GM12878 (cell line): ENCODE data around the gene LRP1. TPM values are rescaled to one million over a fixed set of nuclear protein-coding genes. Genes with fewer than 3 reads are reported as not detected.

Source experiments
- ATAC-seq: fragments of 200-7000 bp; cut with Tn5 transposase; 3 replicates; pipeline ENCODE4 v1.9.1; 2020; ENCODE audit warnings: mild to moderate bottlenecking, moderate library complexity
- BruUV-seq: library from RNA; stranded (reverse); fragments of 400-500 nt; replicated peaks from 2 replicates; lab custom pipeline; 2021; lab: Mats Ljungman, UMichigan
- CTCF ChIA-PET: fragments of 300-600 bp; sonication (Branson Sonifier 250); formaldehyde crosslinking; extraction: SDS; loops from one replicate; lab custom pipeline; 2021; ENCODE audit warnings: inconsistent platforms; lab: Yijun Ruan, JAX
- POLR2A ChIA-PET: fragments of 350-600 bp; formaldehyde crosslinking; extraction: SDS; loops from one replicate; lab custom pipeline; 2021; ENCODE audit warnings: inconsistent platforms; lab: Charles Lee
- RAD21 ChIA-PET: fragments of 300-600 bp; sonication (Branson Sonifier 250); formaldehyde crosslinking; loops from one replicate; lab custom pipeline; 2023; ENCODE audit warnings: antibody characterized with exemption; ENCODE audit not compliant: unreplicated experiment; lab: Charles Lee
- SMC1A ChIA-PET: fragments of 300-600 bp; sonication (Branson Sonifier 250); formaldehyde crosslinking; loops from one replicate; lab custom pipeline; 2023; ENCODE audit not compliant: unreplicated experiment, uncharacterized antibody; lab: Charles Lee
- DNase-seq: peaks from one replicate; pipeline ENCODE4 v3.0.0-alpha.2; 2011; ENCODE audit warnings: low read depth, low spot score
- FAIRE-seq: peaks from 3 replicates; lab custom pipeline; 2011; peaks lifted over from hg19 to GRCh38; lab: Jason Lieb, UNC
- H2AFZ ChIP-seq: 2 replicates; pipeline ENCODE4 v1.6.0; 2011; ENCODE audit warnings: low read depth, low read length, control low read depth; ENCODE audit not compliant: control insufficient read depth
- H3K27ac ChIP-seq: 2 replicates; pipeline ENCODE4 v1.5.1; 2011; ENCODE audit warnings: control low read depth; ENCODE audit not compliant: control insufficient read depth, insufficient read depth
- H3K27me3 ChIP-seq, 2 experiments: replicated peaks in 1 of 2; 2 replicates each; pipeline versions ENCODE4 v1.6.0 to v1.6.1; 2011; ENCODE audit warnings: low read length in 1 of 2; ENCODE audit not compliant: control insufficient read depth in 2 of 2, insufficient read depth in 2 of 2
- H3K36me3 ChIP-seq, 2 experiments: 2 replicates each; pipeline ENCODE4 v1.5.1; 2011; ENCODE audit warnings: low read length in 1 of 2; ENCODE audit not compliant: control insufficient read depth in 2 of 2, insufficient read depth in 2 of 2
- H3K4me1 ChIP-seq: 2 replicates; pipeline ENCODE4 v1.6.1; 2011; ENCODE audit warnings: mild to moderate bottlenecking, low read length, moderate library complexity, mixed read lengths; ENCODE audit not compliant: control insufficient read depth, insufficient read depth
- H3K4me2 ChIP-seq: 2 replicates; pipeline ENCODE4 v1.6.0; 2011; ENCODE audit warnings: control low read depth; ENCODE audit not compliant: control insufficient read depth, insufficient read depth
- H3K4me3 ChIP-seq: fragments of 200-600 bp; sonication (generic); 2 replicates; pipeline ENCODE4 v1.5.1; 2016
- H3K79me2 ChIP-seq: 2 replicates; pipeline ENCODE4 v1.6.0; 2011; ENCODE audit warnings: low read length; ENCODE audit not compliant: control insufficient read depth, insufficient read depth
- H3K9ac ChIP-seq: 2 replicates; pipeline ENCODE4 v1.8.0; 2011; ENCODE audit warnings: low read length, control low read depth, mixed read lengths; ENCODE audit not compliant: control insufficient read depth, insufficient read depth
- H3K9me3 ChIP-seq: replicated peaks from 3 replicates; pipeline ENCODE4 v1.5.1; 2011; ENCODE audit warnings: mild to moderate bottlenecking, low read length; ENCODE audit not compliant: control insufficient read depth, insufficient read depth
- H4K20me1 ChIP-seq: 2 replicates; pipeline ENCODE4 v1.6.0; 2011; ENCODE audit not compliant: control insufficient read depth, insufficient read depth
- BACH1 ChIP-seq: fragments of 450-650 bp; IDR thresholded peaks from 2 replicates; pipeline ENCODE4 v1.6.1; 2017; ENCODE audit warnings: mild to moderate bottlenecking, borderline replicate concordance
- BRCA1 ChIP-seq: IDR thresholded peaks from 2 replicates; pipeline ENCODE4 v1.6.1; 2011; ENCODE audit warnings: low read depth, low read length, improper control_type of control experiment
- CHD2 ChIP-seq: IDR thresholded peaks from 2 replicates; pipeline ENCODE4 v1.6.1; 2011; ENCODE audit warnings: low read depth, low read length, improper control_type of control experiment, borderline replicate concordance
- DPF2 ChIP-seq: fragments of 450-650 bp; IDR thresholded peaks from 2 replicates; pipeline ENCODE4 v1.6.1; 2017; ENCODE audit warnings: mild to moderate bottlenecking
- GATAD2B ChIP-seq: fragments of 450-650 bp; conservative IDR thresholded peaks from 2 replicates; pipeline ENCODE4 v1.6.1; 2017; ENCODE audit warnings: low read depth, mild to moderate bottlenecking, moderate library complexity
- NFXL1 ChIP-seq: fragments of 450-650 bp; IDR thresholded peaks from 2 replicates; pipeline ENCODE4 v1.6.1; 2017; ENCODE audit warnings: antibody characterized with exemption, mild to moderate bottlenecking, borderline replicate concordance
- NR2F1 ChIP-seq: fragments of 450-650 bp; conservative IDR thresholded peaks from 2 replicates; pipeline ENCODE4 v1.6.1; 2017; ENCODE audit warnings: mild to moderate bottlenecking
- PAX5 ChIP-seq: IDR thresholded peaks from 2 replicates; pipeline ENCODE4 v1.6.1; 2011; ENCODE audit warnings: low read depth, low read length, borderline replicate concordance
- POLR2A ChIP-seq: IDR thresholded peaks from 2 replicates; pipeline ENCODE4 v1.6.1; 2011; ENCODE audit warnings: low read depth, mild to moderate bottlenecking, low read length
- POLR2AphosphoS2 ChIP-seq: IDR thresholded peaks from 2 replicates; pipeline ENCODE4 v1.6.1; 2011; ENCODE audit warnings: low read depth, mild to moderate bottlenecking, low read length, improper control_type of control experiment, moderate library complexity
- POLR2AphosphoS5 ChIP-seq: IDR thresholded peaks from 2 replicates; pipeline ENCODE4 v1.6.1; 2011; ENCODE audit warnings: mild to moderate bottlenecking, low read length, inconsistent platforms
- RELA ChIP-seq: fragments of 450-650 bp; IDR thresholded peaks from 2 replicates; pipeline ENCODE4 v1.8.0; 2014; ENCODE audit warnings: borderline replicate concordance; ENCODE audit not compliant: partially characterized antibody
- SIN3A ChIP-seq: IDR thresholded peaks from 2 replicates; pipeline ENCODE4 v1.6.1; 2012; ENCODE audit warnings: low read depth, low read length, improper control_type of control experiment
- SMC3 ChIP-seq: IDR thresholded peaks from 2 replicates; pipeline ENCODE4 v1.6.1; 2011; ENCODE audit warnings: low read length, improper control_type of control experiment, borderline replicate concordance
- TAF1 ChIP-seq: IDR thresholded peaks from 2 replicates; pipeline ENCODE4 v1.6.1; 2011; ENCODE audit warnings: mild to moderate bottlenecking, low read depth, low read length, borderline replicate concordance
- TBL1XR1 ChIP-seq: IDR thresholded peaks from 2 replicates; pipeline ENCODE4 v1.6.1; 2012; ENCODE audit warnings: low read depth, low read length, improper control_type of control experiment
- YY1 ChIP-seq: IDR thresholded peaks from 2 replicates; pipeline ENCODE4 v1.6.1; 2011; ENCODE audit warnings: low read depth, mild to moderate bottlenecking, low read length
- ZNF207 ChIP-seq: fragments of 450-650 bp; IDR thresholded peaks from 2 replicates; pipeline ENCODE4 v1.6.1; 2014; ENCODE audit warnings: antibody characterized with exemption, mild to moderate bottlenecking, borderline replicate concordance
- WGBS: methylation state at CpG from one replicate; pipeline ENCODE4 v1.1.6; 2016; ENCODE audit warnings: low lambda C conversion rate; ENCODE audit not compliant: insufficient replicate concordance, insufficient coverage; ENCODE audit errors: missing lambda C conversion rate; 5-methylcytosine and 5-hydroxymethylcytosine counted together
- in situ Hi-C: fragments of 300-500 bp; cut with MboI; formaldehyde crosslinking; loops from 9 replicates; pipeline ENCODE4 v1.14.3; 2018; ENCODE audit warnings: mixed read lengths
- intact Hi-C: fragments of 100-400 bp; cut with micrococcal nuclease; formaldehyde crosslinking; loops from one replicate; pipeline ENCODE4 v1.14.2; 2022; ENCODE audit not compliant: unreplicated experiment
- polyA plus RNA-seq, 11 experiments: library from polyadenylated mRNA; depleted of rRNA in 4 of 11; unstranded in 6 of 11; stranded (reverse) in 5 of 11; fragments of >200 nt; fragmentation: Nextera tagmentation in 4 of 11; fragmentation: Illumina TruSeq in 1 of 11; extraction: Ambion mirVana in 4 of 11; extraction: Trizol in 1 of 11; gene quantifications; 1 replicate in 1 of 11; 2 replicates in 10 of 11; pipeline versions ENCODE4 v1.2.1 to v1.2.3, GENCODE V29; 2011 to 2016; ENCODE audit warnings: inconsistent platforms in 2 of 11, missing spikeins in 2 of 11, low read depth in 1 of 11
- total RNA-seq, 4 experiments: library from RNA; depleted of rRNA in 3 of 4; stranded (reverse); fragments of >200 nt in 3 of 4; fragmentation: Illumina TruSeq in 1 of 4; extraction: Trizol in 1 of 4; gene quantifications; 2 replicates each; pipeline versions ENCODE4 v1.2.1 to v1.2.3, GENCODE V29; 2013 to 2021
- TF ChIP-seq, protein P1 (sequence below): IDR thresholded peaks from 2 replicates; pipeline ENCODE4 v1.6.1; 2012; ENCODE audit warnings: low read depth, low read length, improper control_type of control experiment
- TF ChIP-seq, protein P2 (sequence below): fragments of 450-650 bp; IDR thresholded peaks from 2 replicates; pipeline ENCODE4 v1.6.1; 2016; ENCODE audit warnings: mild to moderate bottlenecking
- TF ChIP-seq, protein P3 (sequence below): IDR thresholded peaks from 2 replicates; pipeline ENCODE4 v1.6.1; 2012; ENCODE audit warnings: low read length, inconsistent platforms

LRP1 gene
- total and polyA plus RNA-seq, 10 of the 15 experiments (the other 5 are each of a cell fraction or from before 2014, with no cell fraction given) = under 0.01 to 1.1 (median 0.20) TPM; not detected in 2

DNA sequence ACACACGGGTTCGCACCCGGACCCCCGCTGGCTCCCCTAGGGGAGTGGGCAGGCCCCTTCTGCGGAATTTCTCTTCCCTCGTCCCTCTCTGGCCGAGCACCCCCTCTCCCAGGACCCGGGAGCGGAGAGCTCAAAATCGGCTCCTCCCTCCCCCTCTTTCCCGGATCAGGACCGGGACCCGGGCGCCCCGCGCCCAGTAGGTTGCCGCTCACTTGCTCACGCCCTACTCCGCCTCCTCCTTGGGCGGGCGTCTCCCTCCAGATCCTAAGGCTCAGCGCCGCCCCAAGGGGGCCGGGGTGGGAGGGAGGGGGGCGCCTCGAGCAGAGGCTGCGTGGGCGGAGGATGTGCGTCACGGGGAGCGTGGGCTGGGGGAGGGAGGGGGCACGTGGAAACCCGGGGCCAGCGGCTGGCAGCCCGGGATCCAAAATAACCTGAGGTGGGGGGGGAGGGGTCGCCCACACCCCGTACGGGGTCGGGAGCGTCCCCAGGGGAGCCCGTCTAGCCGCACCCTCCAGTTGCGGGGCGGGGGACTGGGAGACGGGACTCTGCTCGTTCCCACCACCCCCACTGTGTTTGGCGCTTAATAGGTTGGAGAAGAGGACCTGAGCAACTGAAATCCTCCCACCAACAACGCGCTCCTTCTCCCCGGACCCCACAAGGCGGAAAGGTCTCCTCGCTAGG is 41.1 kb upstream of the LRP1 start:
- ATAC-seq = peak; percentile 67
- peaks cover 2 to 7% of the 10 kb centered on the region in 2 experiments; a peak in 3 of 4 replicates for H3K36me3 ChIP-seq
- in situ Hi-C loops (loop anchor here (10.0 kb wide), 1 partner anchor 452 kb away; the partner anchor contains the start of gene BAZ2A), intact Hi-C loops (loop anchor here (1.0 to 5.0 kb wide), 4 partner anchors 8 to 450 kb away; partner anchors contain the start of genes PTGES3 and STAT6)
- H3K27me3 ChIP-seq = no peaks in the 10 kb centered on the region
- H3K9me3 ChIP-seq = no peaks in the 10 kb centered on the region
- peak overlapping the region; percentile 95 for H3K4me3 ChIP-seq
- H2AFZ ChIP-seq = peak overlapping the region; percentile 61
- ChIA-PET RAD21 (interaction anchor here (0.6 to 8.8 kb wide), 6 partner anchors 8 to 403 kb away, joined by 3 to 199 read pairs (median 16); partner anchors contain the start of genes NEMP1 and STAT6), CTCF (interaction anchor here (1.0 to 9.0 kb wide), 4 partner anchors 8 to 23 kb away, joined by 3 to 144 read pairs (median 40); partner anchors contain the start of genes NEMP1 and STAT6), POLR2A (interaction anchor here (0.6 to 5.1 kb wide), 7 partner anchors 8 to 402 kb away, joined by 3 to 41 read pairs (median 4); partner anchors contain the start of genes NEMP1 and STAT6), SMC1A (interaction anchor here (1.0 to 9.2 kb wide), 3 partner anchors 8 to 24 kb away, joined by 6 to 169 read pairs (median 29); partner anchors contain the start of gene STAT6)
- peak overlapping the region; percentile 95 for H3K9ac ChIP-seq
- H4K20me1 ChIP-seq = no peaks in the 10 kb centered on the region
- no peak for DNase-seq
- no peak for FAIRE-seq
- peak overlapping the region; percentile 95 for H3K4me2 ChIP-seq
- WGBS = 0% methylated on average over 29 of the region's 52 CpGs
- peaks cover 26% of the 10 kb centered on the region for H3K79me2 ChIP-seq
- peak overlapping the region; percentile 98 for H3K27ac ChIP-seq
- no TSS peak for BruUV-seq
- peaks cover 23% of the 10 kb centered on the region for H3K4me1 ChIP-seq
- peak; percentile 22; the same call in 1 of the 2 replicates for TF ChIP-seq ZNF207
- TF ChIP-seq BACH1 = peak; percentile 52; the same call in 1 of the 2 replicates
- peak; percentile 38 for TF ChIP-seq DPF2
- TF ChIP-seq SIN3A = peak; percentile 55; the same call in 1 of the 2 replicates
- no peak for TF ChIP-seq SMC3
- TF ChIP-seq, protein P1, sequence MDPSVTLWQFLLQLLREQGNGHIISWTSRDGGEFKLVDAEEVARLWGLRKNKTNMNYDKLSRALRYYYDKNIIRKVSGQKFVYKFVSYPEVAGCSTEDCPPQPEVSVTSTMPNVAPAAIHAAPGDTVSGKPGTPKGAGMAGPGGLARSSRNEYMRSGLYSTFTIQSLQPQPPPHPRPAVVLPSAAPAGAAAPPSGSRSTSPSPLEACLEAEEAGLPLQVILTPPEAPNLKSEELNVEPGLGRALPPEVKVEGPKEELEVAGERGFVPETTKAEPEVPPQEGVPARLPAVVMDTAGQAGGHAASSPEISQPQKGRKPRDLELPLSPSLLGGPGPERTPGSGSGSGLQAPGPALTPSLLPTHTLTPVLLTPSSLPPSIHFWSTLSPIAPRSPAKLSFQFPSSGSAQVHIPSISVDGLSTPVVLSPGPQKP = no peak
- TF ChIP-seq BRCA1 = no peak
- TF ChIP-seq CHD2 = peak; percentile 62; the same call in 1 of the 2 replicates
- TF ChIP-seq GATAD2B = peak; percentile 7; the same call in 1 of the 2 replicates
- peak; percentile 46; the same call in 1 of the 2 replicates for TF ChIP-seq POLR2AphosphoS2
- TF ChIP-seq NR2F1 = 0 out of 2 replicates have a peak, but pooled peaks have one; percentile 34
- peak; percentile 10 for TF ChIP-seq POLR2AphosphoS5
- peak; percentile 24; the same call in 1 of the 2 replicates for TF ChIP-seq TBL1XR1
- peak; percentile 43; the same call in 1 of the 2 replicates for TF ChIP-seq TAF1
- TF ChIP-seq YY1 = no peak
- TF ChIP-seq NFXL1 = no peak
- peak; percentile 65 for TF ChIP-seq POLR2A
- peak; percentile 21 for TF ChIP-seq RELA
- TF ChIP-seq, protein P2, sequence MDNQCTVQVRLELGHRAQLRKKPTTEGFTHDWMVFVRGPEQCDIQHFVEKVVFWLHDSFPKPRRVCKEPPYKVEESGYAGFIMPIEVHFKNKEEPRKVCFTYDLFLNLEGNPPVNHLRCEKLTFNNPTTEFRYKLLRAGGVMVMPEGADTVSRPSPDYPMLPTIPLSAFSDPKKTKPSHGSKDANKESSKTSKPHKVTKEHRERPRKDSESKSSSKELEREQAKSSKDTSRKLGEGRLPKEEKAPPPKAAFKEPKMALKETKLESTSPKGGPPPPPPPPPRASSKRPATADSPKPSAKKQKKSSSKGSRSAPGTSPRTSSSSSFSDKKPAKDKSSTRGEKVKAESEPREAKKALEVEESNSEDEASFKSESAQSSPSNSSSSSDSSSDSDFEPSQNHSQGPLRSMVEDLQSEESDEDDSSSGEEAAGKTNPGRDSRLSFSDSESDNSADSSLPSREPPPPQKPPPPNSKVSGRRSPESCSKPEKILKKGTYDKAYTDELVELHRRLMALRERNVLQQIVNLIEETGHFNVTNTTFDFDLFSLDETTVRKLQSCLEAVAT = 0 out of 2 replicates have a peak, but pooled peaks have one; percentile 24
- 0 out of 2 replicates have a peak, but pooled peaks have one; percentile 4 for TF ChIP-seq PAX5
- TF ChIP-seq, protein P3, sequence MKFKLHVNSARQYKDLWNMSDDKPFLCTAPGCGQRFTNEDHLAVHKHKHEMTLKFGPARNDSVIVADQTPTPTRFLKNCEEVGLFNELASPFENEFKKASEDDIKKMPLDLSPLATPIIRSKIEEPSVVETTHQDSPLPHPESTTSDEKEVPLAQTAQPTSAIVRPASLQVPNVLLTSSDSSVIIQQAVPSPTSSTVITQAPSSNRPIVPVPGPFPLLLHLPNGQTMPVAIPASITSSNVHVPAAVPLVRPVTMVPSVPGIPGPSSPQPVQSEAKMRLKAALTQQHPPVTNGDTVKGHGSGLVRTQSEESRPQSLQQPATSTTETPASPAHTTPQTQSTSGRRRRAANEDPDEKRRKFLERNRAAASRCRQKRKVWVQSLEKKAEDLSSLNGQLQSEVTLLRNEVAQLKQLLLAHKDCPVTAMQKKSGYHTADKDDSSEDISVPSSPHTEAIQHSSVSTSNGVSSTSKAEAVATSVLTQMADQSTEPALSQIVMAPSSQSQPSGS = no peak
